Chondrocyte (in vitro differentiated cells): ENCODE data around the gene ARID5A. TPM values are rescaled to one million over a fixed set of nuclear protein-coding genes. Genes with fewer than 3 reads are reported as not detected.
A peak's percentile ranks its signal among the peaks of the same experiment; 100 is the strongest.

Experiments used
- DNase-seq: peaks from one replicate; pipeline ENCODE4 v3.0.0; 2021; ENCODE audit warnings: mixed read lengths, low spot score
- H3K27ac Mint-ChIP-seq: one replicate; pipeline ENCODE4 v1.8.0; 2021; ENCODE audit warnings: mild to moderate bottlenecking, moderate library complexity, mixed read lengths; ENCODE audit not compliant: unreplicated experiment
- H3K27me3 Mint-ChIP-seq: 2 replicates; pipeline ENCODE4 v1.8.0; 2021; ENCODE audit warnings: low read depth, mixed read lengths
- H3K36me3 Mint-ChIP-seq: 2 replicates; pipeline ENCODE4 v1.8.0; 2021; ENCODE audit warnings: low read depth, mixed read lengths
- H3K4me1 Mint-ChIP-seq: 2 replicates; pipeline ENCODE4 v1.8.0; 2021; ENCODE audit warnings: low read depth, mild to moderate bottlenecking, mixed read lengths
- H3K4me3 Mint-ChIP-seq: one replicate; pipeline ENCODE4 v1.8.0; 2021; ENCODE audit warnings: mild to moderate bottlenecking, moderate library complexity, mixed read lengths; ENCODE audit not compliant: unreplicated experiment
- H3K9me3 Mint-ChIP-seq: 2 replicates; pipeline ENCODE4 v1.8.0; 2021; ENCODE audit warnings: low read depth, mixed read lengths
- CTCF ChIP-seq: fragments of 200-600 bp; sonication (generic); IDR thresholded peaks from 2 replicates; pipeline ENCODE4 v1.5.0; 2021; ENCODE audit warnings: antibody characterized with exemption, mild to moderate bottlenecking, moderate library complexity
- total RNA-seq: library from RNA; stranded (reverse); gene quantifications from 3 replicates; pipeline ENCODE4 v1.2.1, GENCODE V29; 2021

Gene ARID5A
- total RNA-seq, 1 donor from 2014 or later = 12.9 TPM

GRCh38 chr2:96528006-96528699, 8.4 kb upstream of the ARID5A start:
- Mint-ChIP-seq H3K9me3 (no peaks in the 10 kb centered on the region), H3K36me3 (no peaks in the 10 kb centered on the region), H3K4me3 (peak overlapping the region; percentile 59), H3K27ac (peak overlapping the region; percentile 90), H3K27me3 (peaks cover 14% of the 10 kb centered on the region), H3K4me1 (peaks cover 52% of the 10 kb centered on the region)
- no peak for DNase-seq
- no peak for TF ChIP-seq CTCF

- peak overlapping the region; percentile 90 for H3K27ac Mint-ChIP-seq
- no peaks in the 10 kb centered on the region for H3K9me3 Mint-ChIP-seq
- TF ChIP-seq CTCF = no peak
- H3K4me3 Mint-ChIP-seq = peak overlapping the region; percentile 59
- H3K36me3 Mint-ChIP-seq = no peaks in the 10 kb centered on the region
- H3K27me3 Mint-ChIP-seq = peaks cover 11% of the 10 kb centered on the region
- peaks cover 59% of the 10 kb centered on the region for H3K4me1 Mint-ChIP-seq
- DNase-seq = no peak
Observed at GRCh38 chr2:96528700-96529375, 7.7 kb upstream of the ARID5A start.

- H3K27ac Mint-ChIP-seq = peak overlapping the region; percentile 90
- H3K36me3 Mint-ChIP-seq = no peaks in the 10 kb centered on the region
- no peaks in the 10 kb centered on the region for H3K9me3 Mint-ChIP-seq
- peaks cover 9% of the 10 kb centered on the region for H3K27me3 Mint-ChIP-seq
- H3K4me1 Mint-ChIP-seq = peaks cover 66% of the 10 kb centered on the region
- no peak for DNase-seq
- no peak for TF ChIP-seq CTCF
- no peak overlapping the region for H3K4me3 Mint-ChIP-seq
Observed at GRCh38 chr2:96529376-96530143, 7.0 kb upstream of the ARID5A start.

DNA sequence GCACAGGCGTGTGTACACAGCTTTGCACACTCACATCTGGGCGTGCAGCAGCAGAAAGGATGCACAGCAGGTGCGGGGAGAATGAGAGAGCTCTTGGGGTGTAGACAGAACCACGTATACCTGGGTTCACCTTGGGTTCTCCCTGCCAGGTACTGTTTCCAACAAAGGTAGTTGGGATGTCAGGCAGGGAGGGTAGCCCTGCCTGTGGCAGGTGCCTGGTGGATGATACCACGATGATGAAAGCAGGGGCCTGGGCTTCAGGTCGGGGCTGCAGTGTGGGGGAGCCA, 6.5 kb upstream of the ARID5A start:
- H3K4me1 Mint-ChIP-seq = peaks cover 69% of the 10 kb centered on the region
- DNase-seq = no peak
- peaks cover 8% of the 10 kb centered on the region for H3K27me3 Mint-ChIP-seq

More for the DNA sequence above, 6.5 kb upstream of the ARID5A start:
- Mint-ChIP-seq H3K4me3 (no peak overlapping the region), H3K36me3 (no peaks in the 10 kb centered on the region), H3K27ac (no peak overlapping the region), H3K9me3 (no peaks in the 10 kb centered on the region)
- TF ChIP-seq CTCF = no peak
